HUES48 (cell line): ENCODE data around the gene PPFIBP2.

Experiments used
- H3K27ac ChIP-seq: one replicate; pipeline ENCODE4 v1.7.0; 2013; ENCODE audit warnings: low read depth, low read length, inconsistent platforms
- H3K27me3 ChIP-seq: 2 replicates; pipeline ENCODE4 v1.6.1; 2013; ENCODE audit warnings: mild to moderate bottlenecking, low read length; ENCODE audit not compliant: control insufficient read depth, insufficient read depth
- H3K36me3 ChIP-seq: 2 replicates; pipeline ENCODE4 v1.6.1; 2013; ENCODE audit warnings: low read length; ENCODE audit not compliant: control insufficient read depth, insufficient read depth
- H3K4me1 ChIP-seq: 2 replicates; pipeline ENCODE4 v1.6.1; 2013; ENCODE audit warnings: mild to moderate bottlenecking, low read length; ENCODE audit not compliant: control insufficient read depth, insufficient read depth
- H3K4me3 ChIP-seq: 2 replicates; pipeline ENCODE4 v1.5.1; 2013; ENCODE audit warnings: mild to moderate bottlenecking, low read depth, low read length
- H3K9ac ChIP-seq: 2 replicates; pipeline ENCODE4 v1.6.1; 2013; ENCODE audit warnings: mild to moderate bottlenecking, low read depth, low read length, moderate library complexity
- H3K9me3 ChIP-seq: 2 replicates; pipeline ENCODE4 v1.6.1; 2013; ENCODE audit warnings: low read length; ENCODE audit not compliant: control insufficient read depth, insufficient read depth

The PPFIBP2 gene

GRCh38 chr11:7486781-7487140, 27.0 kb upstream of the PPFIBP2 start:
- Histone ChIP-seq H3K4me1 (peaks cover 15% of the 10 kb centered on the region), H3K27ac (no peak overlapping the region), H3K27me3 (no peaks in the 10 kb centered on the region), H3K9ac (no peak overlapping the region), H3K36me3 (no peaks in the 10 kb centered on the region), H3K9me3 (no peaks in the 10 kb centered on the region), H3K4me3 (no peak overlapping the region)

GRCh38 chr11:7487360-7487759, 26.4 kb upstream of the PPFIBP2 start:
- H3K4me3 ChIP-seq = no peak overlapping the region
- no peaks in the 10 kb centered on the region for H3K27me3 ChIP-seq
- H3K4me1 ChIP-seq = peaks cover 15% of the 10 kb centered on the region
- H3K9me3 ChIP-seq = no peaks in the 10 kb centered on the region
- no peaks in the 10 kb centered on the region for H3K36me3 ChIP-seq
- no peak overlapping the region for H3K9ac ChIP-seq
- no peak overlapping the region for H3K27ac ChIP-seq

- no peaks in the 10 kb centered on the region for H3K9me3 ChIP-seq
These were observed 25.1 kb upstream of the PPFIBP2 start for GRCh38 chr11:7488681-7489080.

GRCh38 chr11:7489376-7489775, 24.4 kb upstream of the PPFIBP2 start:
- no peak overlapping the region for H3K9ac ChIP-seq
- peaks cover 11% of the 10 kb centered on the region for H3K4me1 ChIP-seq
- H3K4me3 ChIP-seq = no peak overlapping the region
- H3K27me3 ChIP-seq = no peaks in the 10 kb centered on the region
- no peaks in the 10 kb centered on the region for H3K36me3 ChIP-seq
- H3K9me3 ChIP-seq = no peaks in the 10 kb centered on the region
- no peak overlapping the region for H3K27ac ChIP-seq

More at GRCh38 chr11:7488681-7489080, 25.1 kb upstream of the PPFIBP2 start:
- Histone ChIP-seq H3K4me1 (peaks cover 15% of the 10 kb centered on the region), H3K36me3 (no peaks in the 10 kb centered on the region), H3K4me3 (no peak overlapping the region), H3K9ac (no peak overlapping the region), H3K27ac (no peak overlapping the region), H3K27me3 (no peaks in the 10 kb centered on the region)

GRCh38 chr11:7490054-7490453, 23.7 kb upstream of the PPFIBP2 start:
- Histone ChIP-seq H3K9ac (no peak overlapping the region), H3K9me3 (no peaks in the 10 kb centered on the region), H3K4me1 (peaks cover 4% of the 10 kb centered on the region; the same call in 1 of the 2 replicates), H3K36me3 (no peaks in the 10 kb centered on the region), H3K27me3 (no peaks in the 10 kb centered on the region), H3K4me3 (no peak overlapping the region), H3K27ac (no peak overlapping the region)

- H3K27me3 ChIP-seq = no peaks in the 10 kb centered on the region
- H3K27ac ChIP-seq = no peak overlapping the region
- H3K4me1 ChIP-seq = no peaks in the 10 kb centered on the region
- H3K9ac ChIP-seq = no peak overlapping the region
- H3K36me3 ChIP-seq = no peaks in the 10 kb centered on the region
- H3K4me3 ChIP-seq = no peak overlapping the region
- no peaks in the 10 kb centered on the region for H3K9me3 ChIP-seq
These were observed 23.3 kb upstream of the PPFIBP2 start for GRCh38 chr11:7490535-7490934.

GRCh38 chr11:7492253-7492652, 21.5 kb upstream of the PPFIBP2 start:
- no peaks in the 10 kb centered on the region for H3K27me3 ChIP-seq
- no peaks in the 10 kb centered on the region for H3K9me3 ChIP-seq
- H3K9ac ChIP-seq = no peak overlapping the region
- no peak overlapping the region for H3K27ac ChIP-seq
- no peak overlapping the region for H3K4me3 ChIP-seq
- H3K4me1 ChIP-seq = no peaks in the 10 kb centered on the region
- H3K36me3 ChIP-seq = no peaks in the 10 kb centered on the region

- H3K36me3 ChIP-seq = no peaks in the 10 kb centered on the region
- H3K4me3 ChIP-seq = no peak overlapping the region
- H3K27ac ChIP-seq = no peak overlapping the region
- H3K4me1 ChIP-seq = peaks cover 2% of the 10 kb centered on the region
- H3K27me3 ChIP-seq = no peaks in the 10 kb centered on the region
- no peaks in the 10 kb centered on the region for H3K9me3 ChIP-seq
- no peak overlapping the region for H3K9ac ChIP-seq
These were observed 20.1 kb upstream of the PPFIBP2 start for GRCh38 chr11:7493670-7494069.

- Histone ChIP-seq H3K9me3 (no peaks in the 10 kb centered on the region), H3K27ac (no peak overlapping the region), H3K4me3 (no peak overlapping the region), H3K4me1 (peaks cover 8% of the 10 kb centered on the region), H3K9ac (no peak overlapping the region), H3K36me3 (no peaks in the 10 kb centered on the region), H3K27me3 (no peaks in the 10 kb centered on the region)
These were observed 19.6 kb upstream of the PPFIBP2 start for GRCh38 chr11:7494086-7494745.

GRCh38 chr11:7495882-7496551, 17.8 kb upstream of the PPFIBP2 start:
- H3K27ac ChIP-seq = no peak overlapping the region
- no peaks in the 10 kb centered on the region for H3K27me3 ChIP-seq
- no peak overlapping the region for H3K4me3 ChIP-seq
- no peaks in the 10 kb centered on the region for H3K36me3 ChIP-seq
- H3K4me1 ChIP-seq = peaks cover 9% of the 10 kb centered on the region
- H3K9me3 ChIP-seq = no peaks in the 10 kb centered on the region
- H3K9ac ChIP-seq = no peak overlapping the region

- Histone ChIP-seq H3K36me3 (no peaks in the 10 kb centered on the region), H3K27ac (no peak overlapping the region), H3K4me3 (no peak overlapping the region), H3K27me3 (no peaks in the 10 kb centered on the region), H3K4me1 (peaks cover 9% of the 10 kb centered on the region), H3K9me3 (no peaks in the 10 kb centered on the region), H3K9ac (no peak overlapping the region)
These were observed 15.6 kb upstream of the PPFIBP2 start for GRCh38 chr11:7498193-7498592.
